PC-3 (cell line): ENCODE measurements around the gene RSF1. TPM values are rescaled to one million over a fixed set of nuclear protein-coding genes. Genes with fewer than 3 reads are reported as not detected.
"Not testable (repeated sequence)": the region's sequence is repeated elsewhere in the genome, so short reads cannot be mapped to it uniquely, and the experiment has no call there.

Experiments
- ATAC-seq: fragments of 200-7000 bp; cut with Tn5 transposase; 2 replicates; pipeline ENCODE4 v1.9.1; 2020; ENCODE audit warnings: mild to moderate bottlenecking, moderate library complexity
- BruUV-seq: library from RNA; stranded (reverse); fragments of 400-500 nt; replicated peaks from 2 replicates; lab custom pipeline; 2021; lab: Mats Ljungman, UMichigan
- CTCF ChIA-PET: fragments of 300-600 bp; sonication (Branson Sonifier 250); formaldehyde crosslinking; loops from one replicate; lab custom pipeline; 2022; ENCODE audit warnings: antibody characterized with exemption; lab: Charles Lee
- POLR2A ChIA-PET: fragments of 300-600 bp; sonication (Branson Sonifier 250); formaldehyde crosslinking; loops from one replicate; lab custom pipeline; 2022; ENCODE audit warnings: antibody characterized with exemption; ENCODE audit not compliant: unreplicated experiment; lab: Charles Lee
- DNase-seq: peaks from one replicate; pipeline ENCODE4 v3.0.0-alpha.2; 2015
- H2AFZ ChIP-seq: fragments of 300-600 bp; sonication (generic); 2 replicates; pipeline ENCODE4 v1.6.0; 2016; ENCODE audit warnings: antibody characterized with exemption, low read length
- H3F3A ChIP-seq: fragments of 300-600 bp; sonication (generic); one replicate; pipeline ENCODE4 v1.6.0; 2017; ENCODE audit warnings: antibody characterized with exemption, low read length, control low read depth, mild to moderate bottlenecking; ENCODE audit not compliant: unreplicated experiment
- H3K27ac ChIP-seq: fragments of 300-600 bp; sonication (generic); 2 replicates; pipeline ENCODE4 v1.5.1; 2016; ENCODE audit warnings: mild to moderate bottlenecking, low read length
- H3K27me3 ChIP-seq: fragments of 300-600 bp; sonication (generic); 2 replicates; pipeline ENCODE4 v1.6.1; 2016; ENCODE audit warnings: low read length, mixed read lengths
- H3K36me3 ChIP-seq: fragments of 300-600 bp; sonication (generic); 2 replicates; pipeline ENCODE4 v1.6.1; 2016; ENCODE audit warnings: low read depth, mixed run types, low read length, mixed read lengths
- H3K4me1 ChIP-seq: fragments of 300-600 bp; sonication (generic); 2 replicates; pipeline ENCODE4 v1.5.1; 2016; ENCODE audit warnings: low read length; ENCODE audit not compliant: insufficient read depth
- H3K4me2 ChIP-seq: fragments of 300-600 bp; sonication (generic); 2 replicates; pipeline ENCODE4 v1.6.0; 2016; ENCODE audit warnings: low read length
- H3K4me3 ChIP-seq: fragments of 300-600 bp; sonication (generic); 2 replicates; pipeline ENCODE4 v1.5.1; 2016; ENCODE audit warnings: mild to moderate bottlenecking, low read length, mixed read lengths
- H3K79me2 ChIP-seq: fragments of 300-600 bp; sonication (generic); 2 replicates; pipeline ENCODE4 v1.6.1; 2017; ENCODE audit warnings: low read length, mixed read lengths
- H3K9ac ChIP-seq: fragments of 300-600 bp; sonication (generic); 2 replicates; pipeline ENCODE4 v1.6.0; 2016; ENCODE audit warnings: mild to moderate bottlenecking, low read length
- H3K9me2 ChIP-seq: fragments of 300-600 bp; sonication (generic); replicated peaks from 2 replicates; pipeline ENCODE4 v1.6.1; 2016; ENCODE audit warnings: mixed run types, low read length, mixed read lengths
- H3K9me3 ChIP-seq: fragments of 300-600 bp; sonication (generic); 2 replicates; pipeline ENCODE4 v1.6.1; 2016; ENCODE audit warnings: low read length, mixed read lengths
- H4K20me1 ChIP-seq: fragments of 300-600 bp; sonication (generic); 2 replicates; pipeline ENCODE4 v1.6.1; 2016; ENCODE audit warnings: low read length, mixed read lengths
- CTCF ChIP-seq: fragments of 300-600 bp; sonication (generic); conservative IDR thresholded peaks from 2 replicates; pipeline ENCODE4 v1.5.1; 2017; ENCODE audit warnings: antibody characterized with exemption, low read depth, mild to moderate bottlenecking, low read length
- EZH2 ChIP-seq: fragments of 300-600 bp; sonication (generic); IDR thresholded peaks from one replicate; pipeline ENCODE4 v1.6.1; 2017; ENCODE audit warnings: antibody characterized with exemption, mild to moderate bottlenecking, low read length; ENCODE audit not compliant: unreplicated experiment
- EZH2phosphoT487 ChIP-seq: fragments of 300-600 bp; sonication (generic); IDR thresholded peaks from 2 replicates; pipeline ENCODE4 v1.6.1; 2018; ENCODE audit warnings: mild to moderate bottlenecking, antibody characterized with exemption, low read length, borderline replicate concordance
- intact Hi-C: fragments of 100-400 bp; cut with micrococcal nuclease; formaldehyde crosslinking; loops from 2 replicates; pipeline ENCODE4 v1.9.0; 2023
- total RNA-seq: library from RNA; depleted of rRNA; stranded (reverse); fragments of >200 nt; gene quantifications from 2 replicates; pipeline ENCODE4 v1.2.3, GENCODE V29; 2014

RSF1 gene
- total RNA-seq, 1 experiment from 2014 or later, result 30.0 TPM

- Histone ChIP-seq H4K20me1 (peaks cover 8% of the 10 kb centered on the region; the same call in 1 of the 2 replicates), H3K36me3 (peaks cover 4% of the 10 kb centered on the region; the same call in 1 of the 2 replicates), H3K9me3 (no peaks in the 10 kb centered on the region), H2AFZ (peak within 1 kb of the TSS; percentile 93), H3K27me3 (no peaks in the 10 kb centered on the region), H3K79me2 (peaks cover 57% of the 10 kb centered on the region), H3K9ac (peak within 1 kb of the TSS; percentile 93), H3F3A (no peaks in the 10 kb centered on the region), H3K4me2 (peak within 1 kb of the TSS; percentile 86), H3K4me3 (peak within 1 kb of the TSS; percentile 85), H3K27ac (peak within 1 kb of the TSS; percentile 64), H3K4me1 (peaks cover 19% of the 10 kb centered on the region), H3K9me2 (no peaks in the 10 kb centered on the region)
- POLR2A ChIA-PET, result no interaction called here
- DNase-seq, result peak; percentile 93
- TF ChIP-seq EZH2, result no peak
- TF ChIP-seq EZH2phosphoT487, result no peak
- TF ChIP-seq CTCF, result no peak
- intact Hi-C loops, result loop anchor here (1.0 kb wide), 3 partner anchors 35 to 357 kb away; partner anchors contain the start of genes AAMDC and INTS4
- peak; percentile 99 for ATAC-seq
- BruUV-seq, result no TSS peak
- CTCF ChIA-PET, result interaction anchor here (0.7 kb wide), 2 partner anchors 90 to 362 kb away, joined by 3 read pairs; no protein-coding TSS in a partner anchor
Measured at GRCh38 chr11:77637345-77638165, 183.0 kb downstream of the RSF1 start, which contains the start of gene CLNS1A. Gene CLNS1A (minus strand): TSS chr11:77637794. CDS start chr11:77637714, 80 bp downstream.

- ChIA-PET CTCF (interaction anchor here (0.7 kb wide), 1 partner anchor 362 kb away, joined by 3 read pairs; no protein-coding TSS in a partner anchor), POLR2A (no interaction called here)
- no peak for DNase-seq
- peak overlapping the region; percentile 86 for H3K4me2 ChIP-seq
- BruUV-seq, result TSS peak; percentile 72
- H3K36me3 ChIP-seq, result peaks cover 8% of the 10 kb centered on the region; the same call in 1 of the 2 replicates
- H3K27ac ChIP-seq, result peak overlapping the region; percentile 64; the same call in 1 of the 2 replicates
- no peaks in the 10 kb centered on the region for H3K9me3 ChIP-seq
- H3K4me3 ChIP-seq, result peak overlapping the region; percentile 85
- intact Hi-C loops, result loop anchor here (1.0 kb wide), 3 partner anchors 35 to 357 kb away; partner anchors contain the start of genes AAMDC and INTS4
- TF ChIP-seq CTCF, result no peak
- TF ChIP-seq EZH2phosphoT487, result no peak
- TF ChIP-seq EZH2, result no peak
- ATAC-seq, result no peak
- no peak overlapping the region; the same call in 1 of the 2 replicates for H2AFZ ChIP-seq
- H4K20me1 ChIP-seq, result peaks cover 12% of the 10 kb centered on the region; the same call in 1 of the 2 replicates
- H3K9ac ChIP-seq, result peak overlapping the region; percentile 93
- no peaks in the 10 kb centered on the region for H3F3A ChIP-seq
- H3K9me2 ChIP-seq, result no peaks in the 10 kb centered on the region
- peaks cover 64% of the 10 kb centered on the region for H3K79me2 ChIP-seq
- no peaks in the 10 kb centered on the region for H3K27me3 ChIP-seq
- H3K4me1 ChIP-seq, result peaks cover 19% of the 10 kb centered on the region
Measured at GRCh38 chr11:77636731-77637344, 183.7 kb downstream of the RSF1 start.

- BruUV-seq, CTCF ChIA-PET: not testable (repeated sequence)
Measured at GRCh38 chr11:77633926-77634325, 186.6 kb downstream of the RSF1 start.

More at GRCh38 chr11:77633926-77634325, 186.6 kb downstream of the RSF1 start:
- H3K4me2 ChIP-seq, POLR2A ChIA-PET, ATAC-seq, H3K9me3 ChIP-seq, DNase-seq, H3K9ac ChIP-seq, H3K9me2 ChIP-seq, H3K4me3 ChIP-seq, H3K27ac ChIP-seq, H3K27me3 ChIP-seq, H2AFZ ChIP-seq, H3F3A ChIP-seq, intact Hi-C loops: not testable (repeated sequence)
- peaks cover 18% of the 10 kb centered on the region; the same call in 1 of the 2 replicates for H3K36me3 ChIP-seq
- peaks cover 19% of the 10 kb centered on the region for H3K4me1 ChIP-seq
- peaks cover 90% of the 10 kb centered on the region for H3K79me2 ChIP-seq
- peaks cover 17% of the 10 kb centered on the region for H4K20me1 ChIP-seq
